ENCODE measurements around the gene KLHL30.

DNA sequence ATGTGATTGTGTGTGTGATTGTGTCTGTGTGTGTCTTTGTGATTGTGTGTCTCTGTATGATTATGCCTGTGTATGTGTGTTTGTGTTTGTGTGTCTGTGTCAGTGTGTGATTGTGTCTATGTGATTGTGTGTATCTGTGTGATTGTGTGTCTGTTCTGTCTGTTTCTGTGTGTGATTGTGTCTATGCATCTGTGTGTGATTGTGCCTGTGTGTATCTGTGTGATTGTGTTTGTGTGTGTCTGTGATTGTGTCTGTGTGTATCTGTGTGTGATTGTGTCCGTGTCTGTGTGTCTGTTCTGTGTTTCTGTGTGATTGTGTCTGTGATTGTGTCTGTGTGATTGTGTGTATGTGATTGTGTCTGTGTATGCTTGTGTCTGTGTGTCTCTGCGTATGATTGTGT, 12.1 kb upstream of the KLHL30 start:
- TF ChIP-seq, protein P1, sequence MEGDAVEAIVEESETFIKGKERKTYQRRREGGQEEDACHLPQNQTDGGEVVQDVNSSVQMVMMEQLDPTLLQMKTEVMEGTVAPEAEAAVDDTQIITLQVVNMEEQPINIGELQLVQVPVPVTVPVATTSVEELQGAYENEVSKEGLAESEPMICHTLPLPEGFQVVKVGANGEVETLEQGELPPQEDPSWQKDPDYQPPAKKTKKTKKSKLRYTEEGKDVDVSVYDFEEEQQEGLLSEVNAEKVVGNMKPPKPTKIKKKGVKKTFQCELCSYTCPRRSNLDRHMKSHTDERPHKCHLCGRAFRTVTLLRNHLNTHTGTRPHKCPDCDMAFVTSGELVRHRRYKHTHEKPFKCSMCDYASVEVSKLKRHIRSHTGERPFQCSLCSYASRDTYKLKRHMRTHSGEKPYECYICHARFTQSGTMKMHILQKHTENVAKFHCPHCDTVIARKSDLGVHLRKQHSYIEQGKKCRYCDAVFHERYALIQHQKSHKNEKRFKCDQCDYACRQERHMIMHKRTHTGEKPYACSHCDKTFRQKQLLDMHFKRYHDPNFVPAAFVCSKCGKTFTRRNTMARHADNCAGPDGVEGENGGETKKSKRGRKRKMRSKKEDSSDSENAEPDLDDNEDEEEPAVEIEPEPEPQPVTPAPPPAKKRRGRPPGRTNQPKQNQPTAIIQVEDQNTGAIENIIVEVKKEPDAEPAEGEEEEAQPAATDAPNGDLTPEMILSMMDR (IDR thresholded peaks at IDR 0.05; ENCODE audit: low read length), result no peak
- TF ChIP-seq EZH2 (IDR thresholded peaks at IDR 0.05; ENCODE audit: borderline replicate concordance, low read length), result no peak

Measured in OCI-LY1 (cell line).